Measurements from ENCODE around the gene MRPL40.
"Not testable (repeated sequence)": the region's sequence is repeated elsewhere in the genome, so short reads cannot be mapped to it uniquely, and the experiment has no call there.

MRPL40 gene

DNA sequence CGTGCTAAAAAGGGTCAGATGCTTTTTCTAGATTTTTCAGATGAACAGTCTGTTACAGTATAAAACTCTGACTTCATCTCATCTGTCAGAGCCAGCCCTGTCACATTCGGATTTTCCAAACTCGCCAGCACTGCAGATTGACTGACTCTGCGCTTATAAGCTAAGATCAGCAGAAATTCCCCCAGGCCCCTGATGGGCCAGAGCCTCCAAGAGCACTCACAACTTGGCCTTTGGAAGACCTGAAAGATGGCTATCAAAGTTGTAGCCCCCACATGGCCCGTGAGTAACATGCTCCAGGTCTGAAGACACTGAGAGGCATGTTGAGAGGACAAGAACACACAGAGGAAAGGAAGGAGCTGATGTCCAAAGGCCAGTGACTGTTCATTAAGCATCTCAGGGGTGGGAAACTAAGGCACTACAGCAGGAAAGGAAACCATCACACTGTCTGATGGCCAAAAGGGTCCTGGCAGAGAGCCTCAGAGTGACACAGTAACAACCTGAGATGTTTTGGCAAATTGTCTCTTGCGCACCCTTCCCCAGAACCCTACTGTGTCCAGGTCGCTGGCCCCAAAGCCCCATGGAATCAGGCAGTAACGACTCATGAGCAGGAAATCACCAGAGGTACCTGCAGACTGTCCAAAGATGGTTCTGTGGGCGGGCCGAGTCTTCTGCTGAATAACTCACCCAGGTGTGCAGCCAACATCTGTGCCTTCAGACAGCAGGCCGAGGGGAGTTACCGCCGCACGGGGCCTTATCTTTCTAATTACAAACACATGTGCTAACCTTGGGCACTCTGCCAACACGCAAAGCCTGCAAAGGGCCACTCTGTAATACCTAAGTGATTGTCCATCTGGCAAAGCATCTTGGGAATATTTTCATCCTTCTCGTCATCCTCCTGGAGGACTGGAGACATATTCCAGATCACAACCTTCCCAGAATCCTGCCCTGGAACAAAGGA, 24.4 kb upstream of the MRPL40 start:
- no peak for DNase-seq (ENCODE audit: low spot score)

DNA sequence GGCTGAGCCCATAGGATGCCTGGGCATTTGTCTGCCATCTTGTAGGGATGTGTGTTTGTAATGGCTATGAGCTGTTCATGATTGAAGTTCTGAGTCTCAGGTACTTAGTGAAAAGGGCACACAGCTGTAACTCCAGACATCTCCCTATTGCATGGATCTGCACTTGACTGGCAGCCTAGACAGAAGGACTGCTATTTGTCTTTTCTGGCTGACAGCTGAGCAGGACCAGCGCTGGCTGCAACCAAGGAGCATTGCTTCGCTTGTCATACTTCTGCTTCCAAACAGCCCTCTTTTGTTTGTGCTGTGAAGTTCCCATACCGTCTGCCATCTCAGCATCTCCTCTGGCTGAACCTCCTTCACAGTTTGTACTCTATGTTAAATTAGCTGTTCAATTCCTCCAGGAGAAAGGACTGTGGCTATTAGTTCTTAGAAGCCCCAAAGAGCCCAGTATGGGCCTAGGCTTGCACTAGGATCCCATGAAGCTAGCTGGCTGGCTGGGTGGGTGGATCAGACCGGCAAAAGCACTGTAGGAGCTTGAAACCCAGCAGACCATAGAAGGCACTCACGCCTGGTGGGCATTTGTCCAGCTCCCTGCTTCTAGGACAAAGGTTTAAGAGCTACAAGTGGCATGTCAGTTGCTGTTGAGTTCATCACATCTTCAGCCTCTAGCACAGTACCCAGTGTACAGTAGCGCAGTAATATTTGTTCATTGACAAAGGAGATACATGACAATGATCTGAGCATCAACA, 21.2 kb upstream of the MRPL40 start:
- DNase-seq (ENCODE audit: low spot score): no peak

DNA sequence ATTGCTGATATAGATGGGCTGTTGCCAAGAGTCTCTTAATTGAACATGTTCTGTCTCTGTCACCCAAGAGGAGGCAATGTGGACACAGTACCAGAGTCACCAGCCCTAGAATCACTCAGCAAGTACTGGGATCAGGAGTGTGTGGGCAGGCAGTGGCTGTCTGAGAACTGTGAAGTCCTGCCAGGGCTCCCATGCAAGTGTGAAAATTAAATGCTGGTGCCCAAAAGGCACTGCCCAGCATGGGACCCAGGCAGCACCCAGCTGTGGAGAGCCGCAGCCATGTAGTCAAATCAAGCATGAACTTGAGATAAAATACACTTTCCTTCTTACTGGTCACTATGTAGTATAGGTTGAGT, 20.7 kb upstream of the MRPL40 start:
- DNase-seq (ENCODE audit: low spot score): no peak

- no peak for DNase-seq (ENCODE audit: low spot score)
These were observed 19.9 kb upstream of the MRPL40 start for GRCh38 chr22:19412478-19412877.

- DNase-seq (ENCODE audit: low spot score): no peak
These were observed 19.4 kb upstream of the MRPL40 start for GRCh38 chr22:19412923-19413322.

GRCh38 chr22:19419086-19419463, 13.3 kb upstream of the MRPL40 start:
- DNase-seq (ENCODE audit: low spot score): peak; percentile 65

DNA sequence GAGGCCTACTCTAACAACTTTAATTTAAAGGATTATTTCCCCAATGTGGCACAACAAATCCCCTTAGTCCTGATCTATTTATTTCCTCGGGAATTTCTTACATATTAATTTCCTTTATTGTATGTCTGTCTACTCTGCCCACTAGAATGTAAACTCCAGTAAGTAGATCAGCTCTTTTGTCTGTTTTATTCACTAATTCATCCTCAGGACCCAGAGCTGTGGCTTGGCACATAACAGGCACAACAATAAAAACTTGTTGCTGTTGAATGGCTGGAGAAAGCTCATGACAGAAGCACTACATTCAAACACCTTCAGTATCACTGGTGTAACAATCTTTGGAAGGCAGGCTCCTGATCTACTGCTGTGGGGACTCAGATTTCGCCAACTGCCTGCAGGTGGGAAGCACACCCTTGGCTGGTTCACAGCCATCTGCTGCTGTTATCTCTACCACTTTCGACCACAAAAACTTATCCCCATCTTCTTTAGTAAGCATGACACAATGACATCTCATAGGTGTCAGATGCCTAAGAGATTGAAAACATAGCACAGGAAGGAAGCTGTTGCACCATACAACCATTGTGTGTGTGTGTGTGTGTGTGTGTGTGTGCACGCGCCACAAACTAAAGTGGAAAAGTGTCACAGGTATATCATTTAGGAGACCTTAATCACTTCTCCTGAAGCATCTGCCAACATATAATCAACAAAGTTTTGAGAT, 12.7 kb upstream of the MRPL40 start:
- DNase-seq (ENCODE audit: low spot score): peak; percentile 79

DNA sequence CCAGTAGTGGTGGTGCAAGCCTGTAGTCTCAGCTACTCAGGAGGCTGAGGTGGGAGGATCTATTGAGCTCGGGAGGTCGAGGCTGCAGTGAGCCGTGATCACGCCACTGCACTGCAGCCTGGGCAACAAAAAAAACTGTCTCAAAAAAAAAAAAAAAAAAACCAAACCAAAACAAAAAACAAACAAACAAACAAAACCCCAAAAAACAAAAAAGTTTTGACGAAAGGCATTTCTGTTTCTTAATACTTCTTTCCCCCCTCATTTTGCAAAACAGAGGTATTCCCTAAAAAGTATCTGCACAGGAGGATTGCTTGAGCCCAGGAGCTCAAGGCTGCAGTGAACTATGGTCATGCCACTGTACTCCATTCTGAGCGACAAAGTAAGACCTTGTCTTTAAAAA, 12.0 kb upstream of the MRPL40 start:
- no peak for DNase-seq (ENCODE audit: low spot score)

GRCh38 chr22:19422440-19423301, 9.7 kb upstream of the MRPL40 start:
- no peak for DNase-seq (ENCODE audit: low spot score)

GRCh38 chr22:19424186-19424500, 8.2 kb upstream of the MRPL40 start:
- DNase-seq (ENCODE audit: low spot score): no peak

DNA sequence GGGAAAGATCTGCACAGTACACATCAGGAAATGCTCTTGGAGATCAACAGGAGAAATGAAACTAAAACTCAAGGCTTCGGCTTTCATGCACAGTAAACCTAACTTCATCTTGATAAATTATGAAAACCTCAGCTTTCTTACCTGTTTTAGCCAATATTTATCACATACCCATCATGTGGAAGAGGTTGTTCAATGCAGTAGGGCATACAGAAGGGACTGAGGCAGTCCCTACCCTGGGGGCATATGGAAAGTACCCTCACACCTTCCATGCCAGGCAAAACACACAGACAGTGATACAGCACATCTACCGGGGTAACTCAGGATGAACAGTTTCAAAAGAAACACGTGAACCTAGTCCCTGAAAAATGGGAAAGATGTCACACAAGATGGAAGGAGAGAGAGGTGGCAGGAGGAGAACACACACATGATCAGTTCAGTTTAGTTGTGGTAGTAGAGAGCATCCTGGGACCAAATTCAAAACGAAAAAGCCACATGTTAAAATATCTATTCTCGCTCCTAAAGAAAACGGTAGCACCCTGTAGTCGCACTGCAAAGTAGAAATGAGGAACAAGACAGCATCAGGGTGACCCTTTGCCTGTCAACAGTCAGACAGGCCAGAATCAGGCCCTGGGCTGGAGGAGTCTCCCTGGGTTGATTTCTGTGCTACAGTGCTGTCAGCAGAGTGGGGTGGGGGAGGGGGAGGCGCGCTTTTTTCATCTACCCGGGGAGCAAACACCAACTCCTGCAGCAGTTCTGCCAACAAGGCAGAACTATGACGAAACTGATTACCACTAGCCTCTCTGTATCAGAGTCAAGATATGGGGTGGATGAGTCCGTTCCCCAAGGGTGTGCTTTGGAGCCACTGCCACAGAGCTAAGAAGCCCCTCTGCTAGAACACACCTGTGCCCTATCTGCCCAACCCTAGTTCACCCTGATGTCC, 2.1 kb upstream of the MRPL40 start:
- DNase-seq (ENCODE audit: low spot score): peak; percentile 74

GRCh38 chr22:19430890-19431541, 1.3 kb upstream of the MRPL40 start:
- peak; percentile 54 for DNase-seq (ENCODE audit: low spot score)

DNA sequence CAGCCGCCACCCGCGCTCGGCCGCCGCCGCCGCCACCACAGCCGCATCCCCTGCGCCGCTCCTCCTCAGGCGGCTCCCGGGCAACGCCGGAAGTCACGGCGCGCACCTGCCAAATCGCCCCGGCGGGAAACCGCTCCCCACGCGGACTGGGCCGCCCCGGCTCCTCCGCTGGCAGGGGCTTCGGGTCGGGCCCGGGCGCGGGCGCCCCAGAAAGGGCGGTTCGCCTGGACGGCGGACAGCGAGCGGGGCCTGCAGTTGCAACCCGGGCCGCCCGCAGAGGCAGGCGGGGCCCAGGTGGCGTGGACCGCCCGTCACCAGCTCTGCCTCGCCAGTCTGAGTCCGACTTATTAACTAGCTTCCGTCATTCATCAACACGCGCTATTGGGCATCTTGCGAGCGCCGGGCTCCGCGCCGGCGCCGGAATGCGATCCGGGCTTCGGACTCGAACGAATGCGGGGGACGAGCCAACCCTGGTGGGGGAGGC, 654 bp upstream of the MRPL40 start, which contains the start of gene HIRA:
HIRA (minus strand) TSS at position 85 of the 484 bp plus-strand sequence. CDS start 257 bp downstream, outside the sequence.
- DNase-seq (ENCODE audit: low spot score): peak; percentile 85

- no peak for DNase-seq (ENCODE audit: low spot score)
These were observed 2.1 kb downstream of the MRPL40 start for GRCh38 chr22:19434401-19434800.

DNA sequence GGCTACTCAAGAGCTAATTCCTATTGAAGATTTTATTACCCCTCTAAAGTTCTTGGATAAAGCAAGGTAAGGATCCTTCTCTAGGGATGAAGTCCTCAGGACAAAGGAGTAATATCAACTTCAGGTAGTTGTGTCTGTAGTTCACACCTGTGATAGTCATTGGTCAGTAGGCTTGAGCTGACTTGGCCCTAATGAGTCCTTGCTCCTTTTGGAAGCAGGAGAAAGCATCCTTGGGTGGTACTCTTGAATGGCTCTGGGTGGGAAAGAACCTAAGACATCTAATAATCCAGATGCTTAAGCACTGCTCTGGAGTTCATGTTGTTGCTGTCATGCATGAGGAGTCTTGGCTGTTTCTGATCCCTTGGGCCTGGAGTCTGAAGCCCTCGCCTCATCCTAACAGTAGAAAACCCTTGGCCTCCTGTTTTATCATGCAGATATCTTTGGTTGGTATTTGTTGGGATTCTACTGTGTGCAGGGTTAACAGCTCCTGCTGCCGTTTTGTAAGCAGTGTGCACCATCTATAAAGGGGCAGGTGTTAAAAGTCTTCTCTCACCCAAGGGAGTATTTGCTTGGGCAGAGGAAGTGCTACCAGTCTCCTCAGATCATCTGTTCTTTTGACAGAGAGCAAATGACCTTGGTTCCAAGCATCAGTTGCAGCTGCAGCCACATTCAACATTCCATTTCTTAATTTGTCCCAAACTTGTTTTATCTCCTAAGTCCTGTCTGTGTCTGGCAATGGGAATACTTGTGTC, 2.7 kb downstream of the MRPL40 start:
- DNase-seq (ENCODE audit: low spot score): peak; percentile 58

DNA sequence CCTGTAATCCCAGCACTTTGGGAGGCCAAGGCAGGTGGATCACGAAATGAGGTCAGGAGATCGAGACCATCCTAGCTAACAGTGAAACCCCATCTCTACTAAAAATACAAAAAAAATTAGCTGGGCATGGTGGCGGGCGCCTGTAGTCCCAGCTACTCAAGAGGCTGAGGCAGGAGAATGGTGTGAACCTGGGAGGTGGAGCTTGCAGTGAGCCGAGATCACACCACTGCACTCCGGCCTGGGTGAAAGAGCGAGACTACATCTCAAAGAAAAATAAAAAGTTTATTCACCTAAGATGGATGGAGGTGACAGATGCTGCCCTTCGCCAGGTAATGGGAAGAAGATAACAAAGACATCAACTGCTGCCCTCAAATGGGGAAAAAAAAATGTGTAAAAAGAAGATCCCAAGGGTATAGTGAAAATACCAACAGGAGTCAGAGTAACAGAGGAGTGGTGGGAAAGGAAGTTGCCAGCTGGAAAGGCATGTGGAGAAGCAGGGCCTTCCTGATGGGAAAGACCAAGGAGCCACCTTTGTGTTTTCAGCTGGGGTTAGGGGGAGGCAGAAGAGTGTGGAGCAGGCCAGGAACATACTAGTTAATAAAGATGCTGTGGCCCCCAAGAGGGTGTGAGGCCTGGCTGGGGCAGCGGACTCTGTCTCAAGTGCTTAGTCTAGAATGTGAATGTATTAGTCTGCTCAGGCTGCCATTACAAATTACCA, 4.3 kb downstream of the MRPL40 start:
- not testable (repeated sequence) for DNase-seq (ENCODE audit: low spot score)

GRCh38 chr22:19438298-19438697, 6.0 kb downstream of the MRPL40 start:
- DNase-seq (ENCODE audit: low spot score): no peak

GRCh38 chr22:19440411-19441195, 8.3 kb downstream of the MRPL40 start:
- no peak for DNase-seq (ENCODE audit: low spot score)

Data from NAMALWA (cell line).